Liver (tissue), 9 donors: Measurements from ENCODE around the gene SPEG. TPM values are rescaled to one million over a fixed set of nuclear protein-coding genes. Genes with fewer than 3 reads are reported as not detected.

Experiments
- DNase-seq: peaks from one replicate; pipeline ENCODE4 v3.0.0-alpha.2; 2017; ENCODE audit warnings: low spot score
- H3K27ac ChIP-seq, 2 donors: one replicate each; pipeline ENCODE4 v1.7.0; 2013; ENCODE audit warnings: inconsistent platforms in 2 of 2, low read length in 2 of 2, control low read depth in 1 of 2, low read depth in 1 of 2, mild to moderate bottlenecking in 1 of 2
- H3K27me3 ChIP-seq, 4 donors: one replicate each; pipeline versions ENCODE4 v1.6.1 to v1.7.0; 2013; ENCODE audit warnings: low read length in 3 of 4, inconsistent platforms in 1 of 4, mild to moderate bottlenecking in 1 of 4, moderate library complexity in 1 of 4; ENCODE audit not compliant: control insufficient read depth in 4 of 4, insufficient read depth in 4 of 4
- H3K36me3 ChIP-seq, 4 donors: one replicate each; pipeline versions ENCODE4 v1.6.1 to v1.7.0; 2013; ENCODE audit warnings: low read length in 3 of 4, mild to moderate bottlenecking in 3 of 4, low read depth in 1 of 4, moderate library complexity in 1 of 4; ENCODE audit not compliant: control insufficient read depth in 4 of 4, insufficient read depth in 3 of 4
- H3K4me1 ChIP-seq, 4 donors: one replicate each; pipeline versions ENCODE4 v1.6.1 to v1.7.0; 2013; ENCODE audit warnings: low read length in 3 of 4, mild to moderate bottlenecking in 3 of 4, moderate library complexity in 1 of 4; ENCODE audit not compliant: control insufficient read depth in 4 of 4, insufficient read depth in 4 of 4
- H3K4me3 ChIP-seq, 3 donors: one replicate each; pipeline versions ENCODE4 v1.6.1 to v1.7.0; 2013; ENCODE audit warnings: low read length in 3 of 3, control low read depth in 1 of 3, low read depth in 1 of 3, mild to moderate bottlenecking in 1 of 3
- H3K9ac ChIP-seq, 2 donors: one replicate each; pipeline ENCODE4 v1.7.0; 2013; ENCODE audit warnings: low read length in 2 of 2, mild to moderate bottlenecking in 2 of 2, moderate library complexity in 2 of 2, control low read depth in 1 of 2, low read depth in 1 of 2
- H3K9me3 ChIP-seq, 4 donors: one replicate each; pipeline versions ENCODE4 v1.6.1 to v1.7.0; 2013; ENCODE audit warnings: low read length in 3 of 4; ENCODE audit not compliant: control insufficient read depth in 4 of 4
- CTCF ChIP-seq: fragments of 150-350 bp; IDR thresholded peaks from 2 replicates; pipeline ENCODE4 v1.5.1; 2017; ENCODE audit warnings: improper control_type of control experiment, low read depth, low read length; ENCODE audit not compliant: missing input control
- EGR1 ChIP-seq, 2 donors: IDR thresholded peaks; 2 replicates each; pipeline ENCODE4 v1.6.1; 2016 to 2018; ENCODE audit warnings: antibody characterized with exemption in 2 of 2, low read depth in 2 of 2
- FOXA1 ChIP-seq: IDR thresholded peaks from 2 replicates; pipeline ENCODE4 v1.6.1; 2016; ENCODE audit warnings: antibody characterized with exemption
- FOXA2 ChIP-seq: IDR thresholded peaks from 2 replicates; pipeline ENCODE4 v1.6.1; 2016; ENCODE audit warnings: antibody characterized with exemption
- GABPA ChIP-seq, 2 donors: IDR thresholded peaks in 1 of 2; conservative IDR thresholded peaks in 1 of 2; 2 replicates each; pipeline ENCODE4 v1.6.1; 2016; ENCODE audit warnings: antibody characterized with exemption in 2 of 2, mild to moderate bottlenecking in 1 of 2, moderate library complexity in 1 of 2
- HNF4A ChIP-seq, 2 donors: conservative IDR thresholded peaks; 2 replicates each; pipeline ENCODE4 v1.6.1; 2016; ENCODE audit warnings: antibody characterized with exemption in 2 of 2, mild to moderate bottlenecking in 2 of 2
- JUND ChIP-seq, 2 donors: IDR thresholded peaks; 2 replicates each; pipeline ENCODE4 v1.6.1; 2016; ENCODE audit warnings: antibody characterized with exemption in 2 of 2
- MAX ChIP-seq: IDR thresholded peaks from 2 replicates; pipeline ENCODE4 v1.6.1; 2016; ENCODE audit warnings: antibody characterized with exemption
- NR2F2 ChIP-seq: IDR thresholded peaks from 2 replicates; pipeline ENCODE4 v1.6.1; 2016; ENCODE audit warnings: antibody characterized with exemption
- RAD21 ChIP-seq, 2 donors: IDR thresholded peaks; 2 replicates each; pipeline ENCODE4 v1.6.1; 2016; ENCODE audit warnings: antibody characterized with exemption in 2 of 2, mild to moderate bottlenecking in 2 of 2
- REST ChIP-seq: IDR thresholded peaks from 2 replicates; pipeline ENCODE4 v1.6.1; 2016; ENCODE audit warnings: antibody characterized with exemption, mild to moderate bottlenecking
- RXRA ChIP-seq, 2 donors: IDR thresholded peaks; 2 replicates each; pipeline ENCODE4 v1.6.1; 2017 to 2018; ENCODE audit warnings: antibody characterized with exemption in 2 of 2, mild to moderate bottlenecking in 1 of 2
- SP1 ChIP-seq: IDR thresholded peaks from 2 replicates; pipeline ENCODE4 v1.6.1; 2018; ENCODE audit warnings: antibody characterized with exemption, mild to moderate bottlenecking
- TAF1 ChIP-seq: conservative IDR thresholded peaks from 2 replicates; pipeline ENCODE4 v1.6.1; 2016; ENCODE audit warnings: antibody characterized with exemption, mild to moderate bottlenecking
- YY1 ChIP-seq: IDR thresholded peaks from 2 replicates; pipeline ENCODE4 v1.6.1; 2016; ENCODE audit warnings: antibody characterized with exemption, mild to moderate bottlenecking
- WGBS: extraction: QIAGEN DNeasy Blood & Tissue Kit; methylation state at CpG from one replicate; pipeline ENCODE4 v1.1.7; 2013; 5-methylcytosine and 5-hydroxymethylcytosine counted together
- polyA plus RNA-seq, 2 donors: library from polyadenylated mRNA; stranded (reverse) in 1 of 2; unstranded in 1 of 2; fragments of 200-250 nt in 1 of 2; fragments of >200 nt in 1 of 2; fragmentation: Nextera tagmentation in 1 of 2; extraction: Ambion mirVana in 1 of 2; gene quantifications; one replicate each; pipeline versions ENCODE4 v1.2.1 to v1.2.3, GENCODE V29; 2013 to 2015
- total RNA-seq, 2 donors: library from RNA; depleted of rRNA; stranded (reverse); fragments of >200 nt; gene quantifications; one replicate each; pipeline ENCODE4 v1.2.3, GENCODE V29; 2014
- donor health status: healthy.
- donor health status: healthy.
- donor health status: healthy.
- donor health status: healthy.
- donor health status: healthy.

The SPEG gene
- total and polyA plus RNA-seq, 4 donors, result 0.51 to 0.96 (median 0.66) TPM

- no peak for DNase-seq
- TF ChIP-seq RXRA (IDR thresholded peaks at IDR 0.05) (no peak), RAD21 (IDR thresholded peaks at IDR 0.05) (no peak), TAF1 (no peak), HNF4A (conservative IDR thresholded peaks at IDR 0.05) (no peak), NR2F2 (no peak), EGR1 (IDR thresholded peaks at IDR 0.05; ENCODE audit: low read depth in 2 of 2) (no peak)
- H3K27me3 ChIP-seq, result peaks cover 0 to 3% (median 0%) of the 10 kb centered on the region in 4 donors
- no peaks in the 10 kb centered on the region for H3K36me3 ChIP-seq
- 71% methylated on average over 7 of the region's 7 CpGs for WGBS
- no peak overlapping the region for H3K27ac ChIP-seq
- no peak overlapping the region for H3K4me3 ChIP-seq
- H3K4me1 ChIP-seq, result no peaks in the 10 kb centered on the region
- no peak overlapping the region for H3K9ac ChIP-seq
- H3K9me3 ChIP-seq, result no peaks in the 10 kb centered on the region
These were observed 8.6 kb upstream of the SPEG start for GRCh38 chr2:219426068-219426443.

GRCh38 chr2:219426534-219427136 lies 8.0 kb upstream of the SPEG start:
- Histone ChIP-seq H3K36me3 (no peaks in the 10 kb centered on the region), H3K27ac (no peak overlapping the region), H3K27me3 (peaks cover 0 to 3% (median 0%) of the 10 kb centered on the region in 4 donors), H3K9me3 (no peaks in the 10 kb centered on the region), H3K4me1 (no peaks in the 10 kb centered on the region), H3K4me3 (no peak overlapping the region), H3K9ac (no peak overlapping the region)
- DNase-seq, result no peak
- no peak for TF ChIP-seq FOXA2
- TF ChIP-seq SP1, result no peak
- TF ChIP-seq FOXA1, result no peak
- TF ChIP-seq CTCF, result no peak
- TF ChIP-seq EGR1 (IDR thresholded peaks at IDR 0.05; ENCODE audit: low read depth in 2 of 2), result no peak
- TF ChIP-seq TAF1, result no peak
- TF ChIP-seq RAD21 (IDR thresholded peaks at IDR 0.05), result no peak
- TF ChIP-seq RXRA (IDR thresholded peaks at IDR 0.05), result no peak
- no peak for TF ChIP-seq REST
- no peak for TF ChIP-seq NR2F2
- TF ChIP-seq GABPA (IDR thresholded peaks at IDR 0.05 in 1 of 2, conservative IDR thresholded peaks at IDR 0.05 in 1 of 2), result no peak
- 84% methylated on average over 7 of the region's 7 CpGs for WGBS

- Histone ChIP-seq H3K4me1 (no peaks in the 10 kb centered on the region), H3K36me3 (no peaks in the 10 kb centered on the region), H3K27me3 (peaks cover 0 to 3% (median 0%) of the 10 kb centered on the region in 4 donors), H3K9me3 (no peaks in the 10 kb centered on the region), H3K9ac (no peak overlapping the region), H3K27ac (no peak overlapping the region), H3K4me3 (no peak overlapping the region)
- no peak for DNase-seq
- TF ChIP-seq NR2F2, result no peak
- no peak for TF ChIP-seq JUND (IDR thresholded peaks at IDR 0.05)
- TF ChIP-seq MAX, result no peak
- TF ChIP-seq HNF4A (conservative IDR thresholded peaks at IDR 0.05), result no peak
- no peak for TF ChIP-seq CTCF
- no peak for TF ChIP-seq RXRA (IDR thresholded peaks at IDR 0.05)
- TF ChIP-seq YY1, result no peak
These were observed 6.2 kb upstream of the SPEG start for GRCh38 chr2:219428469-219428868.
